Activated CD4-positive, CD25-positive, alpha-beta regulatory T cell treated with anti-CD3 and anti-CD28 coated beads, Interleukin-2, amount 50 U/mL, for 72 hours (primary cell): ENCODE data around the gene PRCP.
"Not testable (repeated sequence)": the region's sequence is repeated elsewhere in the genome, so short reads cannot be mapped to it uniquely, and the experiment has no call there.

Experiments
- DNase-seq: peaks from one replicate; pipeline ENCODE4 v3.0.0; 2021

Gene PRCP

DNA sequence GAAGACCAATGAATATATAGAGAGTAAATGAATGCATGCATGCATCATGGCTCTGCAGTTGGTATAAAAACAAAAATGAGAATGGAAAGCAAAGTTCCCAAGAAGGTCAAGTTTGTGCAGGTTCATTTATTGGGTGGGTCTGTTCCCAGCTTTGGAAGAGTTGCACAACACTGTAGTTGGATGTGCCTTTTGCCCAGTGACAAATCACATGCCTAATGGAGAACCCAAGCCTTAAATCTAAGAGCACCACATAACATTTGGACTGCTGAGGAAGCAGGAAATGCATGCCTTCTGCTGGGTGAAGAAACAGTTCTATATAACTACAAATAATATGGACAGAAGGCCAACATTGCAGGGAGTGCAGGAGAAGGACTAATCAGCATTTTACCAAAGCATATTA, 30.6 kb downstream of the PRCP start:
- no peak for DNase-seq

DNA sequence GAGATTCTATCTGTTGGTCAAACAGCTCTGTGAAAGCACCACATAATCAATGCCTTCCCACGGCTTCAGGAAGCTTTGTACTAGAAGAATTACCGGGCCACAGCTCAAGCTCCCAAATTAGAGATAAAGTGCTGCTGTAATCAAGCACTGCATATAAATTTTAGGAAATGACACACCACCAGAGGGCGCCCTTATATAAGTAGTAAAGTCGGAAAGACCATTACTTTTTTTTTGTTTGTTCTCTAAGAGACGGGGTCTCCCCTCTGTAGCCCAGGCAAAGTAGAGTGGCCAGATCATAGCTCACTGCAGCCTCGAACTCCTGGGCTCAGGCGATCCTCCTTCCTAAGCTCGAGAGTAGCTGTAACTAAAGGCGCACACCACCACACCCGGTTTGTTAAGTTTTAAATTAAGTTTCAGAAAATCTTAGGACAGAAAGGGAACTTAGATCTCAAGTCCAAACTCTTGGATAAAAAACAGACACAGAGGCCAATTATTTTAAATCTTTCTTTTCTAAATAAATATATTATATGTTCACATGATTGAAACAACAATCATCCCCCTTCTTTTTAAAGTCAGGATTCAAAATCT, 32.6 kb downstream of the PRCP start:
- DNase-seq, result peak; percentile 74

DNA sequence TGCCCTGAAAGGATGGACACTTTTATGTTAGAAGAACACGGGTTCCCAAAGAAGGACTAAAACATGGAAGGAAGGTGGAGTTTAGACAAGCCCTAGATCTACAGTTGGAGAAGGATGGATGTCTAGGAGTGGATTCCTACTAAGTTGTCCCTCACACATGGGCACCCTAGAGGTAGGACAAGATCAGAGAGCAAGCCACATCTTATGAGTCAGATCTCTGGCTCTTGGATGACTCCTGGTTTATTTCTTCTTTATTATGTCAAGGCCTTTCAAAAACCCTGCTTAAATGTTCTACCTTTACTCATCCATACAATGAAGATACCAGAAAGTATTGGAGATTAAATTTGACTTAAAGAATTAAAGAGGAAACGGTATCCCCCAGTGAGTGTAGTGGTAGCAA, 34.4 kb downstream of the PRCP start:
- DNase-seq, result no peak

DNA sequence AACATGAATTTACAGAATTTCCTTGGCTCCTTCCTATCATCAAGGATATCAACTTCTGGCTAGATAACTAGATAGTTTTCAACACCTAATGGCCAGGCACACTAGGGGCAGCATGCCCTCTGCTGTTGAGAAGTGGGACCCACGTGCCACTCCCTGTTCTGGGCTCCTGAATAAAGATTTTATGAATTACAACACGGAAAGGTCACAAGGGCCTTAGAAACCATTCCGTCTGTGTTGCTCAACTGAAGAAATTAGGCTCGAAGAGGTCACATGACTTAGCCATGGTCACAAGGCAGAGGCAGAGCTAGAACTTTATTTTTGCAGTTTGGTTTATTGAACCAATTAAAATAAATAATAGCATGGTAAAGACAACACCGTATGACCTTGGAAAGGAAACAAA, 36.0 kb downstream of the PRCP start:
- DNase-seq, result no peak

DNA sequence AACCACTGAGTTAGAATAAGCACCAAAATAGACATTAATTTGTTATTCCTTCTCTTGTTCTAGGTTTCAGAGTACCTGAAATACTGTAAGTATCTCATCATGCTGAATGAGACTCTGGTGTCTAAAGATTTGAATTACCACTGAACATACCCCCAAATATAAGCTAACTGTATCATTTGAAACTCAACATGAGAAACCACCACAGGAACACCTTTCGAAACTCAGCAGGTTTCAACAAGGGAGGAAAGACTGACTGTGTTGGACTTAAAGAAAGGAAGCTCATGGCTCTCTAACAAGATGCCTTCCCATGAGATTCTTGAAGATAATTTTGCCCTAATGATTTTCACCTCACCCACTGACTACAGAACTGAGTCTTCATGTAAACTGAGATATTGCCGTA, 37.0 kb downstream of the PRCP start:
- DNase-seq, result no peak

DNA sequence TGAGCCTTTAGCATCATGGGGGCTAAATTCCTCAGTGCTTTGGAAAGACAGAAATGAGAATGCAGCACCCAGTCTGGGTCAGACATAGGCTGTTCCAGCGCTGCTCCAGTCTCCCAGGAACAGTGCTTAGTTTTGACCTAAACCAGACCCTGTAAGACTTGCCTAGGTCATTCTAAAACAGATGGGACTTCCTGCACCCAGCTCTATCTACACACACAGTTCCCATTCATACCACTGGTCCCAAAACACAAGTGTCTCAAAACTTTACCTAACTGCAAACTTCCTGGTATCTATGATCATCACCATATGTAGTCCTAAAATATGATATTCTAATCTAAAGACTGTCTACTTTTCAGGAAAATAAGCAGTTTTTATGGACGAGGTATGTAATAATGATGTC, 37.9 kb downstream of the PRCP start:
- no peak for DNase-seq

DNA sequence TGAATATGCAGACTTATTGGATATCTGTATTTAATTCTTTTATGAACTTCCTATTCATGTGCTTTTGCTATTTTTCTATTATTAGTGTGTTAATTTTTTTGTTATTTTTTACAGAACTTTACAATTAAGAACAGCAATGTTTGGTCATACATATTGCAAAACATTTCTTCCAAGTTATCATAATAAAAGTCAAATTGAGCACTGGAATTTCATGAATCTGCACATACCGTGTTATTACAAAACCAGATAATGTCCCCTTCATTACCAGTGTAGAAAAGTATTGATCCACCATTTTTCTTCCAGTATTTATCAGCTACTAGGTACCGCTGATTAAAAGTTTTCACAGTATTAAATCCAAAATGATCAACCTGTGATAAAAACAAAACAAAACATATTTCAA, 40.5 kb downstream of the PRCP start:
- no peak for DNase-seq

DNA sequence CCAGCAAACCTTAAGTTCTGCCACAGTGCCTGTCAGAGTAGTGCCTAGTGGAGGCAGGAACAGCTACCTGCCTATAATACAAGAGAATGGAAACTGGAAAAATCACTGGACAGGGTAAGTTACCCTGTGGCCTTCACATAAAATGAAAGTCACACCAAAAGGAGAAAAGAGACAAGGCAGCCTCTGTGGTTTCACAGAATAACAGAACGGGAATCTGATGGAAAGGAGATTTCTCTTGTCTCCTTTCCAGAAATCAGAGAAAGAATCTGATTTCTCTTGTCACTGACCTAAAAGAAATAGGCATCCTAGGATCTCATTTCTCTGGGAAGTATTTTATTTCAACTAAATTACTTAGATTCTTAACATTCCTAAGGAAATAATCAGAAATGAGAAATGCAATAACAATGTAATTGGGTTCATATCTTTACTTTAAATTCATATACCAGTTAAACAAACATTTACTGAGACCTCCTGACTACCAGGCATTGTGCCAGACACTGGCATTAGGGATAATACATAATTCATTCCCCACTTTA, 41.6 kb downstream of the PRCP start:
- DNase-seq, result no peak

DNA sequence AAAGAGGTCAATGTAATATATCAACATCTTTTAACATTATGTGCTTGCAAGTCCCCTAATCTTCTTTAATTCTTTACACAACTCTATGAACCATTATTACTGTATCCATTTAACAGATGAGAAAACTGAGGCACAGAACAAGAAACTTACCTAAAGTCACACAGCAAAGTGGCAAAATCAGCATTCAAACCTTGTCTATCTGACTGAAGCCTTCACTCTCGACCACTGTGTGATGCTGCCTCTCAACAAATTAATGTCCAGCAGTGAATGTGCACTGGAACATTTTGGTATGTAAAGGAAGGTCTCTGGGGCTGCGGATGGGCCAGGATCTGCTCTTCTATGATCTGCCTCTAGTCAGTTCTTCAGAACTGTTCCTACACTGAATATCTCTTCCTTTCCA, 42.1 kb downstream of the PRCP start:
- DNase-seq, result no peak

DNA sequence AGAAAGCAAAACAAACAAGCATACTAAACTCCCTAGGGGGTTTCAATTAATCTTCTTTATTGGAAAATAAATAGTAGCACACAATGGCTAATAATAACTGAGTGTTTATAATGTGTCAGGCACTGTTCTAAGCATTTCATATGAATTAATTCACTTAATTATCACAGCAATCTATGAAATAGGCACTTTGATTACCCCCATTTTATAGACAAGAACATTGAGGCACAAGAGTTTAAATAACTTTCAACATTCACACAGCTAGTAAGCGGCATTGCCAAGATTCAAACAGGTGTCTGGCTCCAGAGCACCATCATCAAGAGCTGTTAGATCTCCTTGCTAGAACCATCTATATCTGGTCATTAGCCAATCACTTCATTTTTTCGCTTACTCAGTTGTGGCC, 43.1 kb downstream of the PRCP start:
- no peak for DNase-seq

DNA sequence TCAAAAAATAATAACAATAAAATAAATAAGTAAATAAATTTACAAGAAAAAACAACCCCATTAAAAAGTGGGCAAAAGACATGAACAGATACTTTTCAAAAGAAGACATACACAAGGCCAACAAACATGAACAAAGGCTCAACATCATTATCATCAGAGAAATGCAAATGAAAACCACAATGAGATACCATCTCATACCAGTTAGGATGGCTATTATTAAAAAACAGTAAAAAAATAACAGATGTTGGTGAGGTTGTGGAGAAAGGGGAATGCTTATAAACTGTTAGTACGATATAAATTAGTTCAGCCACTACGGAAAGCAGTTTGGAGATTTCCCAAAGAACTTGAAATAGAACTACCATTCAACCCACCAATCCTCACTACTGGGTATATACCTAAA, 44.6 kb downstream of the PRCP start:
- no peak for DNase-seq

DNA sequence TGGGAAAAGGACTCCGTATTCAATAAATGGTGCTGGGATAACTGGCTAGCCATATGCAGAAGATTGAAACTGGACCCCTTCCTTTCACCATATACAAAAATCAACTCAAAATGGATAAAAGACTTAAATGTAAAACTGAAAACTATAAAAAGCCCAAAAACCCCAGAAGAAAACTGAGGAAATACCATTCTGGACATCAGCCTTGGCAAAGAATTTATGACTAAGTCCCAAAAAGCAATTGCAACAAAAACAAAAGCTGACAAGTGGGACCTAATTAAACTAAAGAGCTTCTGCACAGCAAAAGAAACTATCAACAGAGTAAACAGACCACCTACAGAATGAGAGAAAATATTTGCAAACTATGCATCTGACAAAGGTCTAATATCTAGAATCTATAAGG, 45.3 kb downstream of the PRCP start:
- not testable (repeated sequence) for DNase-seq

DNA sequence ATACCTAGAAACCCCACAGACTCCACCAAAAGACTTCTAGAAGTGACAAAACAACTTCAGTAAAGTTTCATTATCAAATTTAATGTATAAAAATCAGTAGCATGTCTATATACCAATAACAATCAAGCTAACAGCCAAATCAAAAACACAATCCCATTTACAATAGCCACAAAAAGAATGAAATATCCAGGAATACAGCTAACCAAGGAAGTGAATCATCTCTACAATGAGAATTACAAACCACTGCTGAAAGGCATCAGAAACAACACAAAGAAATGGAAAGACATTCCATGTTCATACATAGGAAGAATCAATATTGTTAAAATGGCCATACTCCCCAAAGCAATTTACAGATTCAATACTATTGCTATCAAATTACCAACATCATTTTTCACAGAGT, 46.0 kb downstream of the PRCP start:
- DNase-seq, result no peak

DNA sequence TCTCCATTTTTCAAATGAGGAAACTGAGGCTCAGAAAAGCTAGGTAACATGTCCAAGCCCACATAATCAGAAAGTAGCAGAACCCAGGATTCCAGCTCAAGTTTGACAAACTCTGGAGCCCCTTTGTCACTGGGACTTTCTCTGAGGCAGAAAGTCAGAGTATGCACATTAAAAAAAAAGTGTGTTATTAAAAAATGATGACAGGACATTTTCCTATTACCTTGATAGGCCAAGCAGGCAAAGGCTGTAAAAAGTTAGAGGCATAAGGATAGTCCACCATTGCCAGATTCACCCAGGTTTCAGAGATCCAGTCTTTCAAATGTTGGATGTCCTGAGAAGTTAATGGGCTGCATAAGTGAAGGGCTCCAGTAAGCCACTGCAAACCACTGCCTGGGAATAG, 51.4 kb downstream of the PRCP start:
- no peak for DNase-seq

DNA sequence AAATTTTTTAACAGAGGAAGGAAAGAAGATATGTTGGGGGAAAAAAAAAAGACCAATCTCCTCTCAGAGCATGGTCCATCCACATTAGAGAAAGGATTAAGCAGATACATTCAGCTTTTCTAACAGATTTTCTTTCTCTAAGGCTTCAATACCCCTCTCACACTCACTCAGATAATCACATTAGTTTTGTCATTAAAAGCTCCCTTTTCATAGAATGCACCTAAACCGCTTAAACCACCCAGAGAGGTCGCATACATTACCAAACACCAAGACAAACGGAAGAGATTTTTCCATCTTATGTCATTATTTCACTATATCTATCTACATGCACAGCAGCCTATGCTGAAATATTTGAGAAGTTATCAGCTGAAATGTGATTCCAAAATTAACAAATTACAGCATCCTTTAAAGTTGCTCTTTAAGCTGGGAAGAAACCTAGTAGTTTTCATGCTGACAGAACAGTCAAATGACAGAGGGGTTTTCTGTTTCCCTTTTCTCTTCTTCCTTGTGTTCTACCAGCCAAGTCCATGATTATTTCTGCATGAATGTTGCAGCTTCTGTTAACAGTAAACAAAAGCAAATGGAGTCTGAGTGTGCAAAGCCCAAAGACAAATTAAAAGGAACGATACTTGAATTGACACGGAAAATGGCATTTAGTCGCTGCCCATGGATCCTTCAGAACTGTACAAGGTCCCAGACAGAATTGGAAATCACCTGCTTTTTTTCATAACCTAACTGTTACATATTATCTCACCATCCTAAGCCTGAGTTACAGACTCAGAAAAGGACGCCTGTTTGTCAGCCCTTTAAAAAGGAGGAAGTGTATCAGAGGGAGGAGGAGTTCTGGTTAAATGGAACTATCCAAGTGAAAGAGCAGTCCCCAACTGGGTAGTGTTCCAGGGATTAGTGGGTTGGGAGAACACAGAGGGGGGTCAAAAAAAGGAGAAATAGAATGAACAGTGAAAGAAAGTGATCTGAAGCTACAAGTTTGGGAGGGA, 54.6 kb downstream of the PRCP start:
- no peak for DNase-seq

DNA sequence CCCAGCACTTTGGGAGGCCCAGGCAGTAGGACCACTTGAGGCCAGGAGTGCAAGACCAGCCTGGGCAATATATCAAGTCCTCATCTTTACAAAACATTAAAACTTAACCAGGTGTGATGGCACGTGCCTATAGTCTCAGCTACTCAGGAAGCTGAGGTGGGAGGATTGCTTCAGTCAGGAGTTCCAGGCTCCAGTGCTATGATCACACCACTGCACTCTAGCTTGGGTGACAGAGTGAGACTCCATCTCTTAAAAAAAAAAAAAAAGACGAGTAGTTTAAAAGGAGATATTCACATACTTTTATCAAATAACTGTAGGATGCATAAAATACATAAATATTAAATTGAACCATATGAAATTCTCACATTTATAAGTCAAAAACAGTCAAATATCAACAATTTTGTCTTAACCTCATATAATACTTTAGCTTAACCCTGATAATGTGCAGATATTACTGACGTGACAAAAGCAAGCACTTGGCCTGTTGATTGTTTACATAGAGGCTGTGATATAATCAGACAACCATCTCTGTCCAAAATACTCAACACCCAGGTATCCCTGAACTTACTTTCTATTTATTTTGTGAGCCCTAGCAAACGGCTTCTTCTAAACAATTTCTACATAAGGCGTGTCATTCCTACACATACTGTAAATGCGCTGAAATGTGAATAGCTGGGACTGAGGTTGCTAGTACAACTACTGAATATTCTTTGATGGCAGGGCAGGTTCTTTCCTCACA, 57.0 kb downstream of the PRCP start:
- DNase-seq, result no peak

DNA sequence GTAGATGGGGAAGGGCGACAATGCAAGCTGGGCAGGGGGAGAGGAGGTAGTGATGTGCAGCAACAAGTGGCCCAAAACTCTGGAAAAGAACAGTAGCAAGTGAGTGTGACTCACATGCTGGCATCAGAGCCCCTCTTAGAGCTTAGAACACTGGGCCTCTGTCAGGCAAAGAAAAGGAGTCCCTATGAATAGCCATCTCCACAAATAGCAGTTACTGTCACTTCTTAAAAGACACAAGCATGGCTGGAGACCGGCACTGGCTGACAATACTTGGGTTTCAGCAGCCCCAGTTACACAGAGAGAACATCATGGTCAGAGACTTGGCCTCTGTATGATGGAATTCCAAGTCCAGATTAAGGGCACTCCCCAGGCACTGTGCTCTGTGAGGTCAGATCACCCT, 58.2 kb downstream of the PRCP start:
- DNase-seq, result no peak

DNA sequence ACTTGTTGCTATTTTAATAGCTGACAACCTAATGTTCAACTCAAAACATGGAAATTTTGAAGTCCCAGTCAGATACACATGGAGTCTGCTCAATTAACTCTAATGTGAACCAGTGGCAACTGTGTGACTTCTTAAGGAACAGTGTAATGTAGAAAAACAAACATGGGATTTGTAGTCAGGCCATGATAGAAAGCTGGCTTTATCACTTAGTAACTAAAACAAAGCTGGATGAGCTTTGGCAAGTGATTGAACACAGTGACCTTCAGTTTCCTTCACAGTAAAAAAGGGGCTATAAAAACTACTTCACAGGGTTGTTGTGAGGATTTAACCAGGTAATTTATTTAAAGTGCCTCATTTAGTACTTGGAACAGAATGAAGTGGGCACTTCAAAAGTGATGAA, 62.6 kb downstream of the PRCP start:
- no peak for DNase-seq

DNA sequence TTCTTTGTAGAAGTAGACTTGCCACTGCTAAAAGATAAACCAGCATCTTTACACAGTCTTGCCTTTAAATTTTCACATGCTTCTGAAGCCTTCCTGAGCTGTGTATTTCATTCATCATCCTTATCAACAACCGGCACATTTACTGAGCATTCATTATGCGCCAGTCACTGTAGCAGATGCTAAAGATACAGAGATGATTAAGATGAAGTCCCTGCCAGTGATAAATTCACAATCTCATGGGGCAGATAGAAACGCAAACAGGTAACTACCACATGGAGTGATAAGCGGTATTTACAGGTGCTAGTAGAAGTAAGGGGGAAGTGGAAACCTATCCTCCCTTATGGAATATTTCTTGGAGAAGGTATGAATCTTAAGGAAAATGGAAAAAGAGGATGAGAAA, 67.2 kb downstream of the PRCP start:
- no peak for DNase-seq

DNA sequence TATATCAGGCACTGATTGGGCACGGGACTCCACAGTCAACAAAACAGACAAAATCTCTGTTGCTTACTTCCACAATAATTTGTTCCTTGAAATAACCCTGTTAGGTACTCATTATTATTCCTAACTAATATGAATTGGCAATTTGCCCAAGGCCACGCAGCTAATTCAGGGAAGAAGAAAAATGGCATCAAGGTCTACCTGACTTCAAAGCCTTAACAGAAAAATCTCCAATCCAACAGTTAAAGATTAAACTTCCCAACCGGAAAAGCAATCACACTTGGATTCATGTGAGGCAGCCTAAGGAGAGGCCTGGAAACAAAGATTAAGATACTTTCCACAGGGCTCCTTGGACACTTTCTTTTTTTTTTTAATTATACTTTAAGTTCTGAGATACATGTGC, 68.9 kb downstream of the PRCP start:
- DNase-seq, result no peak

DNA sequence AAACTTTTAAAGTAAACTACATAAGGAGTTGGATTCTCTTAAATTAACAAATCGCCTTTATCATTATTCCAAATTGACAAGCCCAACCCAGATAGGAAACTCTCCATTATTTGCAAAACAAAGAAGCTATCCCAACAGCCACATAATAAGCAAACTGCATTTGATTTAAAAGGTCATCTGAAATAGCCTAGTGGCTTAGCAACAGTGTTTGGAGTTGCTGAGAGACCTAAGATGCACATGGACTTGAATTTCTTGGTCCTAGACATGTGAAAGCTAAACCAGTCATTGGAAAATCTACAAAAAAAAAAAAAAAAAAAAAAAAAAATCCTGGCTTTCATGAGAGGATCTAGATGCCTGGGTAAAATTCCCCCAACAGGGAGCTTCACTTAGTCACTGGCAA, 69.5 kb downstream of the PRCP start:
- no peak for DNase-seq

DNA sequence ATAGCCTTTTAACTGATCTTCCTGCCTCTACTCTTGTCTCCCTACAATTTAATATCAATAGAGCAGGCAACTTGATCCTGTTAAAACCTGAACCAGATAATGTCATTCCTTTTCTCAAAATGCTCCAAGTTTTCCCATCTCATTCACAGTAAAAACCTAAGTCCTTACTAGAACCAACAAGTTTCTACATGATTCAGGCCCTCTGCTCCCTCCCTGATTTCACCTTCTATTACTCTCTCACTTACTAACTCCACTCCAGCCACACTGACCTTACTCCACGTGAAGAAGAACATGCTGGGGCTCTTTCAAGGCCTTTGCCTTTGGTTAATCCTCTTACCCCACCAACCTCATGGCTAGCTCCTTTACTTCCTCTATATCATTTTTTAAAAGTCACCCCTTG, 71.1 kb downstream of the PRCP start:
- DNase-seq, result no peak

DNA sequence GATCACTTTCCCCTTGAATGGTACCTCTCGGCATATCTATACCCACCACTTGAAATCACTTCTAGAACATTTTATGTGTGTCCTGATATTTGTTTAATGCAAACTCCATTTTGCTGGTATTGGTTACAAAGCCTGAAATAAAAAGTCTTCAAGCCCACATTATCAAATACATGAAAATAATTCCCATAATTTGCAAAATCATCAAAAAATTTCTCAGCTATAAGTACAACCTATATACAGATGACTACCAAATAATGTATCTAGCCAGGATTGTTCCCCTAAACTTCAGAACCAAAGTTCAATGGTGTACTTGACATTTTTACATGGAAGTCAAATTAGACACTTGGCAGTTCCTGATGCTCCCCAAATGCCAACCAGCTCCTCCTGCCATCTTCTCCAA, 71.8 kb downstream of the PRCP start:
- no peak for DNase-seq

DNA sequence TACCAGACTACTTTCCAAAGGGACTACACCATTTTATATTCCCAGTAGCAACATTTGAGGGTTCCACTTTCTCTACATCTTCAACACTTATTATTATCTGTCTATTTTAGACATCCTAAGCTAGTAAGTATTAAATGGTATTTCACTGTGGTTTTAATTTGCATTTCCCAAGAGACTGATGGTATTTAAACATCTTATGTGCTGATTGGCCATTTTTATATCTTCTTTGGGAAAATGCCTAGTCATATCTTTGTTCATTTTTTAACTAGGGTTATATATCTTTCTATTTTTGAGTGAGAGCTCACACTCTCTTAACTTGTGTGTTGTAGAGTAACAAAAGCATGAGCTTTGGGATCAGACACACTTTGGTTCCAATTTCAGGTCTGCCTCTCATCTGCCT, 73.7 kb downstream of the PRCP start:
- DNase-seq, result no peak
